OCI-LY3 (cell line): Measurements from ENCODE around the gene NPIPB9.
"Not testable (repeated sequence)": the region's sequence is repeated elsewhere in the genome, so short reads cannot be mapped to it uniquely, and the experiment has no call there.

Experiments used
- H2AFZ ChIP-seq: fragments of 200-600, 300-600 bp; shearing (Covaris generic); 2 replicates; pipeline ENCODE4 v1.6.0; 2014; ENCODE audit warnings: antibody characterized with exemption, low read depth, low read length
- H3K27ac ChIP-seq: fragments of 200-600, 300-600 bp; sonication (generic); 2 replicates; pipeline ENCODE4 v1.5.1; 2014; ENCODE audit warnings: mild to moderate bottlenecking, low read length, moderate library complexity, mixed read lengths
- H3K27me3 ChIP-seq: fragments of 200-600, 300-600 bp; sonication (generic); 2 replicates; pipeline ENCODE4 v1.6.1; 2014; ENCODE audit warnings: low read depth, low read length, mixed read lengths
- H3K36me3 ChIP-seq: fragments of 200-600, 300-600 bp; sonication (generic); replicated peaks from 2 replicates; pipeline ENCODE3; 2014; ENCODE audit warnings: low read depth, low read length, mixed read lengths
- H3K4me1 ChIP-seq: fragments of 300-600, 200-600 bp; sonication (generic); 2 replicates; pipeline ENCODE4 v1.6.1; 2014; ENCODE audit warnings: low read length, mixed read lengths
- H3K4me2 ChIP-seq: fragments of 200-600, 300-600 bp; sonication (generic); 2 replicates; pipeline ENCODE4 v1.6.1; 2014; ENCODE audit warnings: low read length, mixed read lengths
- H3K4me3 ChIP-seq: fragments of 300-600, 200-600 bp; sonication (generic); 2 replicates; pipeline ENCODE4 v1.5.1; 2014; ENCODE audit warnings: antibody characterized with exemption, mild to moderate bottlenecking, low read length, moderate library complexity
- H3K79me2 ChIP-seq: fragments of 300-600, 200-600 bp; shearing (Covaris generic); 2 replicates; pipeline ENCODE4 v1.6.1; 2014; ENCODE audit warnings: mild to moderate bottlenecking, low read length, mixed read lengths
- H3K9ac ChIP-seq: fragments of 300-600, 200-600 bp; shearing (Covaris generic); 2 replicates; pipeline ENCODE4 v1.6.0; 2014; ENCODE audit warnings: mild to moderate bottlenecking, low read length, moderate library complexity
- H3K9me3 ChIP-seq: fragments of 200-600, 300-600 bp; shearing (Covaris generic); 2 replicates; pipeline ENCODE4 v1.6.1; 2014; ENCODE audit warnings: low read length, mixed read lengths; ENCODE audit not compliant: insufficient read depth
- H4K20me1 ChIP-seq: fragments of 200-600, 300-600 bp; sonication (generic); 2 replicates; pipeline ENCODE4 v1.6.1; 2016; ENCODE audit warnings: low read length, mixed read lengths; ENCODE audit not compliant: insufficient read depth
- CTCF ChIP-seq: fragments of 200-600, 300-600 bp; sonication (generic); IDR thresholded peaks from 2 replicates; pipeline ENCODE4 v1.5.1; 2014; ENCODE audit warnings: antibody characterized with exemption, low read length, low read depth
- EZH2phosphoT487 ChIP-seq: fragments of 200-600 bp; shearing (Covaris generic); IDR thresholded peaks from 2 replicates; pipeline ENCODE4 v1.6.1; 2018; ENCODE audit warnings: antibody characterized with exemption, mixed run types, low read depth

The NPIPB9 gene

GRCh38 chr16:28820016-28820415 is 68.4 kb downstream of the NPIPB9 start:
- Histone ChIP-seq H4K20me1 (peaks cover 7% of the 10 kb centered on the region), H3K9ac (no peak overlapping the region), H3K4me3 (no peak overlapping the region), H3K79me2 (peaks cover 29% of the 10 kb centered on the region), H3K27ac (no peak overlapping the region), H3K36me3 (peaks cover 10% of the 10 kb centered on the region), H2AFZ (no peak overlapping the region), H3K4me1 (peaks cover 3% of the 10 kb centered on the region), H3K27me3 (no peaks in the 10 kb centered on the region), H3K9me3 (no peaks in the 10 kb centered on the region), H3K4me2 (no peak overlapping the region)
- TF ChIP-seq CTCF: no peak
- no peak for TF ChIP-seq EZH2phosphoT487

GRCh38 chr16:28820546-28820945 is 69.0 kb downstream of the NPIPB9 start:
- H3K4me3 ChIP-seq, H2AFZ ChIP-seq, H3K4me2 ChIP-seq, H3K9me3 ChIP-seq, H3K27ac ChIP-seq, H3K4me1 ChIP-seq, H3K9ac ChIP-seq, H3K27me3 ChIP-seq: not testable (repeated sequence)
- H3K36me3 ChIP-seq: peaks cover 15% of the 10 kb centered on the region
- H4K20me1 ChIP-seq: peaks cover 12% of the 10 kb centered on the region
- peaks cover 34% of the 10 kb centered on the region for H3K79me2 ChIP-seq

- Histone ChIP-seq H3K4me2 (peak overlapping the region; percentile 99), H4K20me1 (peaks cover 25% of the 10 kb centered on the region), H3K9ac (peak overlapping the region; percentile 99), H3K79me2 (peaks cover 49% of the 10 kb centered on the region), H3K36me3 (peaks cover 30% of the 10 kb centered on the region), H3K4me1 (peaks cover 11% of the 10 kb centered on the region), H3K9me3 (no peaks in the 10 kb centered on the region), H3K4me3 (peak overlapping the region; percentile 96), H3K27me3 (no peaks in the 10 kb centered on the region), H2AFZ (peak overlapping the region; percentile 43; the same call in 1 of the 2 replicates), H3K27ac (peak overlapping the region; percentile 95)
- no peak for TF ChIP-seq EZH2phosphoT487
- no peak for TF ChIP-seq CTCF
Measured at GRCh38 chr16:28821874-28822519, 70.4 kb downstream of the NPIPB9 start.
